GM10847 (cell line): ENCODE results near the gene DYRK1A.

ENCODE experiments used
- POLR2A ChIP-seq: IDR thresholded peaks from 2 replicates; pipeline ENCODE4 v1.6.1; 2011; ENCODE audit not compliant: insufficient read length; ENCODE audit errors: extremely low read depth

DYRK1A gene

DNA sequence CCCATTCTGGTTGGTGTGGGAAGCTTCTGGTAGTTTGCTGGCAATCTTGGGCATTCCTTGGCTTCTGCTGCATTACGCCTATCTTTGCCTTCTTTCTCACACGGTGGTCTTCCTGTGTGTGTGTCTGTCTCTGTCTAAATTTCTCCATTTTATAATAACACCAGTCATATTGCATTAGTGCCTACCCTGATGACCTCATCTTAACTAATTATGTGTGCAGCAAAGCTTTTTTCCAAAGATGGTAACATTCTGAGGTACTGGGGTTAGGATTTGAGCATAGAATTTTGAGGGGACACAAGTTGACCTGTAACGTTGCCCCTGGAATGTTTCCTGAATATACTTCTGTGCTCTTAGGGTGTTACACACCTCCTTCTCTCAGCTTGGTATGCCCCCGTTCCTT, 77.1 kb downstream of the DYRK1A start:
- no peak for TF ChIP-seq POLR2A

DNA sequence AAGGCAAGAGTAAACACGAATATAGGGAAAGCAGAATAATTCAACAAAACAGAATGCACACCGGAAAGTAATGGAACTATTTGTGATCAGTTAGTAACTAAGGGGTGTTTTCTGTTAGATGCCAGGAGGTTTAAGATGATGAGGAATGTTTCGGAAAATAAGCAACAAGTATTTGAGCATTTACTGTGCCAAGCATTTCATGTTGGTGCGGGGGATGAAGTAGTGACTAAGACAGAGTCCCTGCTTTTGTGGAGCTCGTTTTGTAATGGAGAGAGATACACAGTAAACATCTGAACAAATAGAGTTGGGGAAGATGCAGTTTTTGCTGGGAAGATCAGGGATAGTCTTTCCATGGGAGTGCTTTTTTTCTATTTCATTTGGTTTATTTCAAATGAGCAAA, 78.7 kb downstream of the DYRK1A start:
- no peak for TF ChIP-seq POLR2A

DNA sequence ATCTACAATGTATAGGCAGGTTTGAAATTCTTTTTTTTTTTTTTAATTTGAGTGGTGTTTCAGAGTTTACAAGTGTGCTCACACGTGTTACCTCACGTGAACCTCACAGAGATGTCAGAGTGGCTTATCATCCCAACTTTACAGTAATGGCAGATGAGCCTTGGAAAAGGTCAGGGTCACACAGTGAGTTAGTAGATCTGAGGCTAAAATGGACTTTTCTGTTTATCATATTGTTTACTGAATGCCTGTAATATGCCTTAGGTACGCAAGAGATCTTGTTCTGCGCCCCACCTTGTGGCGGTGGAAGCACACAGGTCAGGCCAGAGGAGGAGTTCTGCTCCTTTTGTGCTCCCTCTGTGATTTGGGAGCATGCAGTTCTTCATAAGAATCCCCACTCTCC, 80.0 kb downstream of the DYRK1A start:
- no peak for TF ChIP-seq POLR2A

DNA sequence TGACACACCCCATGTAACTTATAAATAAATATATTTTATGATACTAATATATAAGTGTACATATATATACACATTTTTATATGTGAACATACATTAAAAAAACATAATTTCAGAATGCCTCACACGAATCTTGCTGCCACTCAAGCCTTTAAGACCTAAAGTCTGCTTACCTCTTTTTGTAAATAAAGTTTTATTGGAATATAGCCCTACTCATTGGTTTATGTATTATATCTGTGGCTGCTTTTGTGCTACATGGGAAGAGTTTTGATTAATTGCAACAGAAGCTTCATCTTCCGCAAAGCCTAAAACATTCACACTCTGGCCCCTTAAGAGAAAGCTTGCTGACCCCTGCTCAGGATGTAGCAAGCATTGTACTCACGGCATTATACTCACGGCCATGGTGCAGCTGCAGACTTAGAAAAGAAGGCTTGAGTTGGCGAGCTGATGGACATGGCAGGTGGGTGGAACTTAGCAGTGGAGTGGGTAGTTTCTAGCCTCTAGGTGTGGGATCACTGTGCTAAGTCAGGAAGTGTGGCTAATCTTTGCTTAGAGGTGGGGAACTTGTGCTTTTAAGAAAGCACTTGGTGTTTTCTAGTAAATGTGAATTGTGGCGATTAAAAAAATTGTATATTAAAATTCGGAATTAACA, 80.8 kb downstream of the DYRK1A start:
- no peak for TF ChIP-seq POLR2A

DNA sequence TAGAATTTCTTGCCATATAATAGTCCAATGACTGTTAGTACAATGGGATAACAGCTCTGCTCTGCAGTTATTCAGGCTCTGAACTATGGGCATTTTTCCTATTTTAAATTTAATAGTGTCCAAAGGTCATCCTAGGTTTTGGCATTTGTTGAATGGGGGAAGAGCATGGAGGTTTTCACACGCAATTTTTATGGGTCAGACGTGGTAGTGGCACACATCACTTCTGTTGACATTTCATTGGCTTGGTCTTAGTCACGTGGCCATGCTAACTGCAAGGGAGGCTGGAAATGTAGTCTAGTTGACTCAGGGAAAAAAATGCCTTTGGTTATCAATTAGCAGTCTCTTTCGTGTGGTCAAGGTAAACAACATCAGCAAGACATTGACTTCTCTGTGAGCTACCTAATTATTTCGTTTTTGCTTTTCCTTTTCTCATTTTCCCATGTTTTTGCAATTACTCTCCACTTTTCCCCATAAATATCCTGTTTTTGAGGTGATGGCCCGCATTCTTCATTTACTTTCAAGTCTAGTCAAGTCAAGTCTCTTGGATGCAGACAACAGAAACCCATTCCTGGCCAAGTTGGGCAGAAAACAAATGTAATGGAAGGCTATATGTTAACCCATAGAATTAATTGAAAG, 82.8 kb downstream of the DYRK1A start:
- TF ChIP-seq POLR2A, result no peak

DNA sequence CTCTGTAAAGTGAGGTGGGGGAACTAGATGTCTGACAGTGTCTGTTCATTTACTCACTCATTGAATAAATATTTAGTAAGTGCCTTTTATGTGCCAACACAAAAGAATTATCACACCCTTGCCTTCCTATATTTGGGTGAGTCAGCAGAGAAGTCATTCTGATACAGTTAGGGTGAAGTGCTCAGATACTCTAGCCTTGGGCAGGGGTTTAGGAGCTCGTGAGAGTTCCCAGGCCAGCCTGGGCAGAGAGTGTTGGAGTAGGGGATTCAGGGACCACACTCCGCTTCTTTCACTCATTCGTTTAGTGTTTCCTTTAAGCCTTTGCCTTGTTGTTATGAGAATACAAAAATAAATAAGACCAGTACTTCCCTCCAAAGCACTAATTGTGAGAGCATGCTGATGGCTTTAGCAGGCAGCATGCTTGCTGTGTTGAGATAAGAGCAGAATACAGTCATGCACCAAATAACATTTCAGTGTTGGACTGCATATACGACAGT, 83.9 kb downstream of the DYRK1A start:
- TF ChIP-seq POLR2A, result no peak

DNA sequence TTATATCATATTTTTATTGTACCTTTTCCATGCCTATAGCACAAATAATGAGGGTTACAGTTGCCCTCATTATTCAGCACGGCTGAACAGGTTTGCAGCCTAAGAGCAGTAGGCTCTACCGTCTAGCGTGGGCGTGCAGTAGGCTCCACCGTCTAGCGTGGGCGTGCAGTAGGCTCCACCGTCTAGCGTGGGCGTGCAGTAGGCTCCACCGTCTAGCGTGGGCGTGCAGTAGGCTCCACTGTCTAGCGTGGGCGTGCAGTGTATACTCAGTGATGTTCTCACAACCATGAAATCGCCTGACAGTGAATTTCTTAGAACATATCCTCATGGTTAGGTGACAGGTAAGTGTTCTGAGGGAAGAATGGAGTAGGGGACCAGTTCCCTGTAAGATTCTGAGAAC, 84.9 kb downstream of the DYRK1A start:
- TF ChIP-seq POLR2A, result no peak

DNA sequence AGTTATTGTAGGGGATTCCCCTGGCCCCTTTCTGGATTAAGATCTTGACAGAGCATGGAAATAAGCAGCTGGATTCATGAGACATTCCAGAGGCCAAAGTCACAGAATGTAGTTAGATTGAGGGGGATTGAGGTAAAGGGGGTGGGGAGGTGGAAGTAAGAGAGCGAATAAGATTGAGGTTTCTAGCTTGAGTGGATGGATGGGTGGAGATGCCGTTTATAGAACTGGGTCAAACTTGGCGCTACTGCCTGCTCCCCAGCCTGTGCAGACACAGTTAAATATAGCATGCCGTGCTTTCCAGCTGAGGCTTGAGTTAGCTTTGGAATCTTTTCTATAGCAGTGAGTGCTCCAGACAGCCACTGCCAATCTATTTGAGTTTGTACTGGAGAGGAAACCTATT, 85.7 kb downstream of the DYRK1A start:
- TF ChIP-seq POLR2A, result no peak

DNA sequence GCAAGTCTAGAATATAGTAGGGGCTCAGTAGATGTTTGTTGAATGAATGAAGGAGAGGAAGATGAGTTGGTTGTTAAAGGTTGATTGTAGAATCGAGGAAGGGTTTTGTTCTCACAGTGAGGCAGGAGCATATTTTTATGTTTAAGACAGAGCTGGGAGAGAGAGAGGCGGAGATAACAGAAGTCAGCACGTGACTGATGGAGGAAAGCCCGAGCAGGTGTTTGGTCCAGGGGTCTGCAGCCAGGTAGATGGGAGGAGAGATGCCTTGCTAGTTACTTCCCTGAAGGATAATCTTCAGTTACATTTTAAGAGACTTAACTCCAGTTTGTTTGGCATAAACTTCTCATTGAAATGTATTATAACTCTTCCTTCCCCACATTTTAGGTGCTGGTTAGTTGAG, 86.8 kb downstream of the DYRK1A start:
- TF ChIP-seq POLR2A, result no peak

DNA sequence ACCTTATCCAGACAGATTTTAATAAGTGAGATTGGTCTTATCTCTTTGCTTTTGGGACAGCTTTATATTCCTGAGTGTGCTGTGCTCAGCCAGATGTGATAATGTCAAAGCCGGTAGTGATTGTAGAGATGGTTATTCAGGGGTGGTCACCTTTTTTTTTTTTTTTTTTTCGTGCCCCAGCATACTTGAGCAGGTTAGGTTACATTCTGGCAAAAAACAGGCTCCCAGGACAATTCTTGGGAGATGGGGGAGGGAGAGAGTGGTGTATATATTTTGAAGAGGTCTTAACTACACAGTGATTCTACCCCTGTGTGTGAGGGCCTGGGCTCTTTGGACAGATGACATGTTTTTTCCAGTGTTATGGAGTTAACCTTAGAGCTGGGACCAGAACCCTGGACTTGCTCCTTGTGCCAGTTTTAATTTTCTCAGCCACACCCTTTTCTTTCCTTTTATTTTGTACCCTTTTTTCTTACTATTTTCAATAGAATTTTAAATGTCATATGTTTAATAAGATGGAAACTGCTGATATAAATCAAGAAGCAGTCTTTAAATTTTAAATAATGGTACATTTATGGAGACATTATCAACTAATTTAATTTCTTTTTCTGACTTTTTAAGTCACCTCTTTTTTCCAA, 88.4 kb downstream of the DYRK1A start:
- no peak for TF ChIP-seq POLR2A

DNA sequence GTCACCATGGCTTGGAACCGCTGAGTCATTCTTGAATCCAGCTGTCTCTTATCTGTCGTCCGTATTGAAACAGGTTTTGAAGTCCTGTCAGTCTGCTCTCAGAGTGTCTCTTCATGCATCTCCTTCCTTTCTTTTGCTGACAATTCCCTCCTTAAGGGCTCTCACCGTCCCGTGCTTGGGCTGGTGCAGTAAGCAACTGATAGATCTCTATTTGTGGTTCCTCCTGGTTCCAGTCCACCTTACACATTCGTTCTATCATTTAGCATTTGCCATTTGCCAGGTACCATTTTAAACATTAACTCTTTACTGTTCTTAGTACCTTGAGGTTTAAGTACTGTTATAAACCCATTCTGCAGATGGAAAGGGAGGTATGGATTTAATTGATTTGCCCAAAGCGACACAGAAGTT, 88.9 kb downstream of the DYRK1A start:
- TF ChIP-seq POLR2A, result no peak

DNA sequence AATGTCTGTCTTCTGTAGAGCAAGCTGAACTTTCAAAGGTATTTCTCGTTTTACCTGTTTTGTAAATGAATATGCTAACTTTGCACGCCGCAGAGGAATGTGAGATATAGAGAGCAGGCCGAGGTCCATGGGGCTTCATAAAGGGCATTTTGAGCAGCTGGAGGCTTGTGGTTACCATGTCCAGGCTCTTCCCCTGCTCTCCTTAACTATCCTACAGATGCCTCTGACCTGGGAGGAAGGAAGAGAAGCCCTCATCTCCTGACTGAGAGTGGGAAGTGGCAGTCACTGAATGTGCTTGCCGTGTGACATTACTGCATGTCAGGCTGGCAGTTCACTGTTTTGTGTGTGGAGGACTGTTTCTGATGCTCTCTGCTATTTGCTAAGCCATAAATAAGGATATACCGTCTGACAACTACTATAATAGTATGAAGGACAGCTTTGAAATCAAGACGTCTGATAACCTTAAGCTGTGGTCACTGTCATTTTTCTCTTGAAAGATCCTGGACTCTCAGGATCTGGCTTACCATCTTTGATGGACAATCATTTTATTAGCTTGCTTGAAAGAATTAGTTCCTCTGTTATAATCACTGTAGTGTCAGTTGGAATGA, 92.2 kb downstream of the DYRK1A start:
- no peak for TF ChIP-seq POLR2A

DNA sequence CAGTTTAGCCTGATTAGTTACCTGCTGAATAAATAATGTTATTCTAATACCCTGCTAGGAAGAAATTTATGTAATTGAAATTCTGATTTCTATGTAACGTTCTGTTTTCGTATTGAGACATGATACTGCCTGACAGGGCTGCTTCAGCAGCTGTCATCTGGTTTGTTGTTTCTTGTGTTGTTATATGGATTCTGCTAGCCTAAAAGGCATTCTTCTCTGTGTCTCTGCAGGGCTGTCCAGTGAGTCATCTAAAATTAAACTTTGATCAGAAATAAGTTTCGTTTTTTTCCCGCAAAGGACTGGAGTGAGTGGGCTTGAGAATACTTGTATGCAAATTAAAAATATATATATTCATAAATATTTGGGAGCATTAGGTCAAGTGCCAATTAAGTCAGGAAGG, 93.0 kb downstream of the DYRK1A start:
- no peak for TF ChIP-seq POLR2A

DNA sequence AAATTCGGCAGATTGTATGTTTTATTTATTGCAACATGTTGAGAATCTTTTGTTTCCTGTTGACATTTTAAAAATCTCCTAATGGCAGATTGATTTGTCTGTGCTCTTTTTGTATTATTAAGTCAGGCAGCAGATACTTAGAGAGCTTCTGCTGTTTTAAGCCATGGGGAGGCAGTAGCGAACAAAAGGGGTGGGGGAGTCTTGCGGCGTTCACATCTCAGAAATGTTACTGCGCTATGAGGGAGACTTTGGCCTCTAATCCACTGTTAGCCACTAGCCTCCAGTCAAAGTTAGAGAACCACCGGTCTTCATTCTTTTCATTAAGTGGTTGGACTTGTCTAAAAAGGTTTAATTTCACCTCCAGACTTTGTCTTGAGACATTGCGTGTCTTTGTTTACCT, 93.6 kb downstream of the DYRK1A start:
- no peak for TF ChIP-seq POLR2A

DNA sequence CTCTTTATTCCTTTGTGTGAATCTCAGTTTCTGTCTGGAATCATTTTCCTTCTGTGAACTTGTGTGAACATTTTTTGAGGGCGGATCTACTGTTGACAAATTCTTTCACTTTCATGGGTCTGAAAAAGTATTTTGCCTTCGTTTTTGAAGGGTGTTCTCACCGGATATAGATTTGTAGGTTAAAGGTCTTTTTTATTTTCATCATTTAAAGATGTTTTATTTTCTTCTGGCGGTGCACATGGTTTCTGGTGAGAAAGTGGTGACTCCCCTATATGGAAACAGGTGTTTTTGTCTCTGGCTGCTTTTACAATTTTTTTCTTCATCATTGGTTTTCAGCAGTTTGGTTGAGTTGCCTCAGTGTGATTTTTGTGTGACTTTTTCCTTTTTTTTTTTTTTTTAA, 94.9 kb downstream of the DYRK1A start:
- no peak for TF ChIP-seq POLR2A

DNA sequence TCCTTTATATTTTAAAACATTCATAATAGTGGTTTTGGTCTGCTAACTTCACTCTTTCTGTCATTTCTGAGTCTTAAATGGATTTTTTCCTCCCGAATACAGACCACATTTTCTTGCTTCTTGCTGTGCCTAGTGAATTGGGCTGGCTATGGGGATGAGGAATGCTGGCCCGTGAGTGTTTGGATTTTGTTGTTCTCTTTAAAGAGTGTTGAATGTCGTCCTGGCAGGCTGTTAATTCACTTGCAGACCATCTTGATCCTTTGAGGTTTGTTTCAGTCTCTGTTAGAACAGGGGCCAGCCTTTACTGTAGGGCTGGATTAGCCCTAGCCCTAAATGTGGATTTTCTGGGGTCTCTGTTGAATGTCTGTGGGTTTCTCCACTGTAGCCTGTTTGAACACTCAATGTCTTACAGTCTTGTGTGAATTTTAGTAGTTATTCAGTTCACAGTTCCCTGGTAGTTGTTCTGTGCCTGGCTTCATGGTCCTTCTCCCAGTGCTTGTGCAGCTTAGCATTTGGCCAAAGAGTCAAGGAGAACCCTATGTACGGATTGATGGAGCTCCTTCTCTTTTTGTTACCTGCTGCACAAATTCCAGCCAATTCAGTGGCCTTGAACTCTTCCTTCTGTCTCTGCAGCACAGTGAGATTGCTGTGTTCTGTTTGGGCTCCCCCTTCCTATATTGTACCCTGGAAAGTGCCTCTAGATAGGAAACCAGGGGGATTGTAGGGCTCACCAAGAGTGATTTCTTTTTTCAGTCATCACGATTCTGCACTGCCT, 95.7 kb downstream of the DYRK1A start:
- no peak for TF ChIP-seq POLR2A
